Stimulated activated CD4-positive, alpha-beta T cell treated with anti-CD3 and anti-CD28 coated beads, Interleukin-2, amount 100 ng/mL, for 48 hours (primary cell): ENCODE data around the gene ODAD2.

Experiments
- DNase-seq, 2 donors: peaks; one replicate each; pipeline ENCODE4 v3.0.0-alpha.2; 2020

ODAD2 gene

GRCh38 chr10:27838901-27839300, 160.0 kb downstream of the ODAD2 start:
- no peak for DNase-seq

GRCh38 chr10:27838361-27838760, 160.5 kb downstream of the ODAD2 start:
- DNase-seq = no peak

DNA sequence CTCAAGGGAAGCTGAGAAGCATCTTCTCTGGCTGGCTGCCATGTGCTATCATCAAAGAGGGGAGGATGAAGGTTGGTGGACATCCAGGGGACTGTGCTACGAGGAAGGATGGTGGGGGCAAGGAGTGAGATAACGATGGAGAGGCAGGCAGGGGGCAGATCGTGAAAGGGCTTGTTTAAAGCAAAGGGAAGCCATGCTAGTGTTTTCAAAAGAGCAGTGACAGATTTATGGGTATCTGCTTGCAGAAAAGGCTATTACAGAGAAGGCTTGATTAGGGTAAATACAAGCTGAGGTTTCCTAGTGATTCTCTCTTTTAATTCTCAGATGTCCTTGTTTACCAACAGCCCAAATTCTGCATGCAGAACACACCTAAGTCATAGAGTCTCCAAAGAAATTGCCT, 164.4 kb downstream of the ODAD2 start:
- DNase-seq = no peak

GRCh38 chr10:27833792-27834191, 165.1 kb downstream of the ODAD2 start:
- DNase-seq = no peak

DNA sequence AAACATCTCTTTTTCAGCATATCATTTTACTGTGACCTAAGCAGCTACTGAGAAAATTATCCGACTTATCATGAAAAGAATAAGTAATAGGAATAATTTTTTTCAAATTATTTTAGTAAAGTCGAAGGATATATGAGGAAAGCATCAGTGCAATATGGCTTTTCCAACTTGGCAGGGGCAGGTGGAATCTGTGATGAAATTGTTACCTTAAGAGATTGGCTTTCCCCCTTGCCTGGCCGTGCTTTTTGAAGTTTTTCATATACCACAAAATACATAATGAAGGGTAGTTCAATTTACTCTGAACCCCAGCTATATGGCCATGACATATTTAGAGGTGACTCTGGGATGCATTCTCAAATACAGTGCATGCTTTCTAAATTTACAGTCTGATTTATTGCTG, 166.1 kb downstream of the ODAD2 start:
- no peak for DNase-seq

- no peak for DNase-seq
Observed at GRCh38 chr10:27826369-27826768, 172.5 kb downstream of the ODAD2 start.

DNA sequence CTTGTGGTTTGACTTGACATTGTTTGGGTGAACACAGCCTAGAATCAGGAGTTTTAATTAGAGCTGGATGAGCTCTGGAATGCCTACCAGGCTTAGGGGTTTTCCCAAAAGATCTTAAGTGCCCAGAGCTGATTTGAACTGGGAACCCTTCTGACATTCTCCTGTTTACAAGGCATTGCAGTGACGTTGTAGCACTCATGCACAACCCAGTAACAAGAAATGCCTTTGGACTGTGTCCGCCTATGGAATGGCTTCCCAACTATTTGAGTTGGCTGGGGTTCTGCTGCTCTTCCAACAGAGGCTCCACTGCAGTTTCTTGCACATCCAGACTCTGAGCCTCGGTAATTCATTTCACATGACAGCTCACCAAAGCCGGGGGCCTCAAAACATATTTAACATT, 176.6 kb downstream of the ODAD2 start:
- DNase-seq = no peak

DNA sequence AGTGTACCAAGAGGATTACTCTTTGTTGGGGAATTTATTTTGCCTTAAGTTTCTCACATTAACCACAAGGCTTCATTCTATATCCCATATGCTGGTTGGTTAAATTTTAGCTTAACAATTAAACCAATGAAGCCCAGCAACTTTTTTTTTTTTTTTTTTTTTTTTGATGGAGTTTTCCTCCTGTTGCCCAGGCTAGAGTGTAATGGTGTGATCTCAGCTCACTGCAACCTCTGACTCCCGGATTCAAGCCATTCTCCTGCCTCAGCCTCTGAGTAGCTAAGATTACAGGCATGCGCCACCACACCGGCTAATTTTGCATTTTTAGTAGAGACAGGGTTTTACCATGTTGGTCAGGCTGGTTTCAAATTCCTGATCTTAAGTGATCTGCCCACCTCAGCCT, 178.2 kb downstream of the ODAD2 start:
- DNase-seq = no peak

GRCh38 chr10:27819781-27820531, 178.9 kb downstream of the ODAD2 start:
- DNase-seq = no peak

- DNase-seq = no peak
Observed at GRCh38 chr10:27816320-27816719, 182.6 kb downstream of the ODAD2 start.

DNA sequence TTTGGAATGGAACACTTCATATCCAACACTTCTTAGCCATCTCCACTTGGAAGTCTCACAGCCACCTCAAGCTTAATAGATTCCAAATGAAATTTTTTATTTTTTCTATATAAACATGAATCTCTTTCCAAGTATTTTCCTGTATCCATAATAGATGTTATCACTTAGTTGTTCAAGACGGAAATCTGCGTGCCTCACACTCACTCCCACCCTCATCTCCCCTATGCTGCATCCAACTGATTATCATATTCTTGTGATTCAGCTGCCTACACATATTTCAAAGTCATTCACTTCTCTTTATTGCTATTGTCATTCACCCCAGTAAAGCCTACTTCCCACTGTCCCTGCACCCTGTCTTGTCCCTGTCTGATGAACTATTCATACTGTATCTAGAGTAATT, 183.0 kb downstream of the ODAD2 start:
- DNase-seq = no peak

DNA sequence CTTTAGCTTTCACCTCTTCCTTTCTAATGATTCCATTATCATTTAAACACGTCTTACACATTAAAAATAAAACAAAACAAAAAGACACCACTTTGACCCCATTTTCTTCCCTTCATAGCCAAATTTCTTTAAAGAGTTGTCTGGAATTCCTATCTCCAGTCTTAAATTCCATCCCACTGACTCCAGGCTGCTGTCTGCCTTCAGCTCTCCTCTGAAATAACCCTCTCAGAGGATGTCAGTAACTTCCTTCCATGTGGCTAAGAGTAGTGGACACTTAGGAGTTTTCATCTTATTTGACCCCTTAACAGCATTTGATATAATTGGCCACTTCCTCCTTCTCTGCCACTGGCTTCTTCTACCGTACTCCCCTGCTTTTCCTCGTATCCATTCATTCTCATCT, 183.6 kb downstream of the ODAD2 start:
- DNase-seq = no peak

GRCh38 chr10:27805180-27805579, 193.7 kb downstream of the ODAD2 start:
- DNase-seq = no peak

- no peak for DNase-seq
Observed at GRCh38 chr10:27804136-27804535, 194.7 kb downstream of the ODAD2 start.

- DNase-seq = no peak
Observed at GRCh38 chr10:27801171-27801785, 197.6 kb downstream of the ODAD2 start.

DNA sequence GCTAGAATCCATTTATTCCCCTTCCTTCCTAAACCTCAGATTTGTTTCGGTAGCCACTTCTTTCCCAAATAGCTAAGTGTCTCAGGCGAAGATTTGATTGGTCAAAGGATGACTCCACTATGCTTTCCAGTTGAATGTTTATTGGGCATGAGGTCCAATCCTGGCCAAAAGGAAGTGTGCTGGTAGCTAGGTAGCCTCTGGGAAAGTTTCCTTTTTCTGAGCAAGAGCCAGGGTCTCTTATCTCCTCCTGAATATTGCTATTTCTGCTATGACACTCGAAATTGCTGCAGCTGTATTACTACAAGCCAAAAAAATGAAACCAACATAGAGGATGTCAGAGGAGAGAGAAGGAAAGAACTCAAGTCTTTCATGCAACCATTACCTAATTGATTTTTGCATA, 199.8 kb downstream of the ODAD2 start:
- no peak for DNase-seq

DNA sequence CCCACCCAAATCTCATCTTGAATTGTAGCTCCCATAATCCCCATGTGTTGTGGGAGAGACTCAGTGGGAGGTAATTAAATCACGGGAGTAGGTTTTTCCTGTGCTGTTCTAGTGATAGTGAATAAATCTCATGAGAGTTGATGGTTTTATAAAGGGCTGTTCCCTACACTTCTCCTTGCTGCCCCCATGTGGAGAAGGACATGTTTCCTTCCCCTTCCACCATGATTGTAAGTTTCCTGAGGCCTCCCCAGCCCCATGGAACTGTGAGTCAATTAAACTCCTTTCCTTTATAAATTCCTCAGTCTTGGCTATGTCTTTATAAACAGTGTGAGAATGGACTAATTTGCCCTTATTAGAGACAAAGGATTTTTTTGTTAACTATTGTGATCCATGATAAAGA, 204.7 kb downstream of the ODAD2 start:
- DNase-seq = no peak

- DNase-seq = no peak
Observed at GRCh38 chr10:27792216-27792615, 206.7 kb downstream of the ODAD2 start.

GRCh38 chr10:27784272-27784671, 214.6 kb downstream of the ODAD2 start:
- DNase-seq = no peak

GRCh38 chr10:27783660-27784059, 215.2 kb downstream of the ODAD2 start:
- peak in 1 of 2 donors; percentile 16 for DNase-seq

DNA sequence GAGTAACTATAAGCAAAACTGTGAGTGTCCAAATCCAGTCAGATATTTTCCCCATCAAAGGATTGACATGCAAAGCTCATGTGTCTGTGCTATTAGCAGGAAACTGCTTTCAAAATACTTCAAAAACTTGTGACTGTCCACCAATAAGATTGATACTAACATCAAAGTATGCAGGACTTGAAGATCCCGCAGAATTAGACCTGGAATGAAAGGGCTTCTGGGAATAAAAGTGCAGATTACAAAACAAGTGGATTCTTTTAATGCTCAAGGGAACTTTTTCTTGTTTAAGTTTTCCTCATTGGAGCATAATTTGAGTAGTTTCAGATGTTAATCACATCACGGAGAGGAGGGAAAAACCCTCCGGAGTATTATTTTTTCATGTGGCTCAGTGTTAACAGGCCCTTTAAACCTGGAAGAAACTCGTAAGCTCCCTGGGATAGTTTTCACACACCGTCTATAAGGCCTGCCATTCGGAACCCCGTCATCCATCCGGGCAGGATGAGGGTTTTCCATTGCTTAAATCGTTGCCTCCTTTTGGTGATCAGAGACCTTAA, 219.3 kb downstream of the ODAD2 start:
- DNase-seq = no peak

GRCh38 chr10:27774831-27775230, 224.0 kb downstream of the ODAD2 start:
- DNase-seq = no peak

- DNase-seq = no peak
Observed at GRCh38 chr10:27771231-27771630, 227.6 kb downstream of the ODAD2 start.

DNA sequence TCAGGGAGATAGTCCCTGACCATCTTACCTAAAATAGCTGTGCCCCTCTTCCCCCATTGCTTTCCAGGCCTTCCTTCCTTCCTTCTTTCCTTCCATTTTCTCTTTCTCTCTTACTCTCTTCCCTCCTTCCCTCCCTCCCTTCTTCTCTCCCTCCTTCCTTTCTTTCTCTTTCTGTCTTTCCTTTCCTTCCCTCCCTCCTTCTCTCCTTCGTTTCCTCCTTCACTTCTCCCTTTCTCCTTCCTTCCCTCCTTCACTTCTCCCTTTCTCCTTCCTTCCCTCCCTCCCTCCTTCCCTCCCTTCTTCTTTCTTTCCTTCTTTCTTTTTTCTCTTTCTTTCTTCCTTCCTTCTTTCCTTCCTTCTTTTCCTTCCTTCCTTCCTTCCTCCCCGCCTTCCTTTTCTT, 228.7 kb downstream of the ODAD2 start:
- no peak for DNase-seq
